GM12878 (cell line): ENCODE results near the gene SEPTIN10. TPM values are rescaled to one million over a fixed set of nuclear protein-coding genes. Genes with fewer than 3 reads are reported as not detected.

Source experiments
- ATAC-seq: fragments of 200-7000 bp; cut with Tn5 transposase; 3 replicates; pipeline ENCODE4 v1.9.1; 2020; ENCODE audit warnings: mild to moderate bottlenecking, moderate library complexity
- BruUV-seq: library from RNA; stranded (reverse); fragments of 400-500 nt; replicated peaks from 2 replicates; lab custom pipeline; 2021; lab: Mats Ljungman, UMichigan
- CTCF ChIA-PET: fragments of 300-600 bp; sonication (Branson Sonifier 250); formaldehyde crosslinking; extraction: SDS; loops from one replicate; lab custom pipeline; 2021; ENCODE audit warnings: inconsistent platforms; lab: Yijun Ruan, JAX
- POLR2A ChIA-PET: fragments of 350-600 bp; formaldehyde crosslinking; extraction: SDS; loops from one replicate; lab custom pipeline; 2021; ENCODE audit warnings: inconsistent platforms; lab: Charles Lee
- RAD21 ChIA-PET: fragments of 300-600 bp; sonication (Branson Sonifier 250); formaldehyde crosslinking; loops from one replicate; lab custom pipeline; 2023; ENCODE audit warnings: antibody characterized with exemption; ENCODE audit not compliant: unreplicated experiment; lab: Charles Lee
- SMC1A ChIA-PET: fragments of 300-600 bp; sonication (Branson Sonifier 250); formaldehyde crosslinking; loops from one replicate; lab custom pipeline; 2023; ENCODE audit not compliant: unreplicated experiment, uncharacterized antibody; lab: Charles Lee
- DNase-seq: peaks from one replicate; pipeline ENCODE4 v3.0.0-alpha.2; 2011; ENCODE audit warnings: low read depth, low spot score
- FAIRE-seq: peaks from 3 replicates; lab custom pipeline; 2011; peaks lifted over from hg19 to GRCh38; lab: Jason Lieb, UNC
- H2AFZ ChIP-seq: 2 replicates; pipeline ENCODE4 v1.6.0; 2011; ENCODE audit warnings: low read depth, low read length, control low read depth; ENCODE audit not compliant: control insufficient read depth
- H3K27ac ChIP-seq: 2 replicates; pipeline ENCODE4 v1.5.1; 2011; ENCODE audit warnings: control low read depth; ENCODE audit not compliant: control insufficient read depth, insufficient read depth
- H3K27me3 ChIP-seq, 2 experiments: replicated peaks in 1 of 2; 2 replicates each; pipeline versions ENCODE4 v1.6.0 to v1.6.1; 2011; ENCODE audit warnings: low read length in 1 of 2; ENCODE audit not compliant: control insufficient read depth in 2 of 2, insufficient read depth in 2 of 2
- H3K36me3 ChIP-seq, 2 experiments: 2 replicates each; pipeline ENCODE4 v1.5.1; 2011; ENCODE audit warnings: low read length in 1 of 2; ENCODE audit not compliant: control insufficient read depth in 2 of 2, insufficient read depth in 2 of 2
- H3K4me1 ChIP-seq: 2 replicates; pipeline ENCODE4 v1.6.1; 2011; ENCODE audit warnings: mild to moderate bottlenecking, low read length, moderate library complexity, mixed read lengths; ENCODE audit not compliant: control insufficient read depth, insufficient read depth
- H3K4me2 ChIP-seq: 2 replicates; pipeline ENCODE4 v1.6.0; 2011; ENCODE audit warnings: control low read depth; ENCODE audit not compliant: control insufficient read depth, insufficient read depth
- H3K4me3 ChIP-seq: fragments of 200-600 bp; sonication (generic); 2 replicates; pipeline ENCODE4 v1.5.1; 2016
- H3K79me2 ChIP-seq: 2 replicates; pipeline ENCODE4 v1.6.0; 2011; ENCODE audit warnings: low read length; ENCODE audit not compliant: control insufficient read depth, insufficient read depth
- H3K9ac ChIP-seq: 2 replicates; pipeline ENCODE4 v1.8.0; 2011; ENCODE audit warnings: low read length, control low read depth, mixed read lengths; ENCODE audit not compliant: control insufficient read depth, insufficient read depth
- H3K9me3 ChIP-seq: replicated peaks from 3 replicates; pipeline ENCODE4 v1.5.1; 2011; ENCODE audit warnings: mild to moderate bottlenecking, low read length; ENCODE audit not compliant: control insufficient read depth, insufficient read depth
- H4K20me1 ChIP-seq: 2 replicates; pipeline ENCODE4 v1.6.0; 2011; ENCODE audit not compliant: control insufficient read depth, insufficient read depth
- CBFB ChIP-seq: IDR thresholded peaks from 2 replicates; pipeline ENCODE4 v1.6.1; 2016; ENCODE audit warnings: antibody characterized with exemption, low read depth
- CEBPB ChIP-seq, 2 experiments: fragments of 150-350 bp in 1 of 2; IDR thresholded peaks; 2 replicates each; pipeline ENCODE4 v1.6.1; 2012 to 2014; ENCODE audit warnings: low read depth in 2 of 2, low read length in 2 of 2, borderline replicate concordance in 1 of 2, inconsistent platforms in 1 of 2
- EGR1 ChIP-seq, 2 experiments: IDR thresholded peaks; 1 replicate in 1 of 2; 2 replicates in 1 of 2; pipeline ENCODE4 v1.6.1; 2011 to 2012; ENCODE audit warnings: low read depth in 2 of 2, low read length in 2 of 2, borderline replicate concordance in 1 of 2, mild to moderate bottlenecking in 1 of 2, moderate library complexity in 1 of 2
- GATAD2B ChIP-seq: fragments of 450-650 bp; conservative IDR thresholded peaks from 2 replicates; pipeline ENCODE4 v1.6.1; 2017; ENCODE audit warnings: low read depth, mild to moderate bottlenecking, moderate library complexity
- IKZF1 ChIP-seq: fragments of 450-650 bp; conservative IDR thresholded peaks from 2 replicates; pipeline ENCODE4 v1.6.1; 2017; ENCODE audit warnings: antibody characterized with exemption, mild to moderate bottlenecking
- MEF2A ChIP-seq: IDR thresholded peaks from 2 replicates; pipeline ENCODE4 v1.6.1; 2011; ENCODE audit warnings: low read depth, mild to moderate bottlenecking, low read length, moderate library complexity; ENCODE audit not compliant: insufficient read depth
- NFIC ChIP-seq: IDR thresholded peaks from 2 replicates; pipeline ENCODE4 v1.6.1; 2012; ENCODE audit warnings: low read depth, mild to moderate bottlenecking, inconsistent platforms, low read length, moderate library complexity
- NFYA ChIP-seq: IDR thresholded peaks from 2 replicates; pipeline ENCODE4 v1.6.1; 2011; ENCODE audit warnings: low read depth, mild to moderate bottlenecking, low read length, improper control_type of control experiment, borderline replicate concordance
- NRF1 ChIP-seq: conservative IDR thresholded peaks from 2 replicates; pipeline ENCODE4 v1.6.1; 2011; ENCODE audit warnings: mild to moderate bottlenecking, low read depth, low read length, improper control_type of control experiment
- PML ChIP-seq: IDR thresholded peaks from 2 replicates; pipeline ENCODE4 v1.6.1; 2012; ENCODE audit warnings: low read length, inconsistent platforms
- RCOR1 ChIP-seq: conservative IDR thresholded peaks from 2 replicates; pipeline ENCODE4 v1.6.1; 2012; ENCODE audit warnings: low read depth, low read length, improper control_type of control experiment
- SUPT20H ChIP-seq: IDR thresholded peaks from 2 replicates; pipeline ENCODE4 v1.6.1; 2011; ENCODE audit warnings: low read depth, mild to moderate bottlenecking, low read length, moderate library complexity, borderline replicate concordance; ENCODE audit not compliant: control insufficient read depth
- ZNF384 ChIP-seq: IDR thresholded peaks from 2 replicates; pipeline ENCODE4 v1.6.1; 2012; ENCODE audit warnings: low read depth, mild to moderate bottlenecking, low read length, improper control_type of control experiment, borderline replicate concordance
- WGBS: methylation state at CpG from one replicate; pipeline ENCODE4 v1.1.6; 2016; ENCODE audit warnings: low lambda C conversion rate; ENCODE audit not compliant: insufficient replicate concordance, insufficient coverage; ENCODE audit errors: missing lambda C conversion rate; 5-methylcytosine and 5-hydroxymethylcytosine counted together
- in situ Hi-C: fragments of 300-500 bp; cut with MboI; formaldehyde crosslinking; loops from 9 replicates; pipeline ENCODE4 v1.14.3; 2018; ENCODE audit warnings: mixed read lengths
- intact Hi-C: fragments of 100-400 bp; cut with micrococcal nuclease; formaldehyde crosslinking; loops from one replicate; pipeline ENCODE4 v1.14.2; 2022; ENCODE audit not compliant: unreplicated experiment
- polyA plus RNA-seq, 11 experiments: library from polyadenylated mRNA; depleted of rRNA in 4 of 11; unstranded in 6 of 11; stranded (reverse) in 5 of 11; fragments of >200 nt; fragmentation: Nextera tagmentation in 4 of 11; fragmentation: Illumina TruSeq in 1 of 11; extraction: Ambion mirVana in 4 of 11; extraction: Trizol in 1 of 11; gene quantifications; 1 replicate in 1 of 11; 2 replicates in 10 of 11; pipeline versions ENCODE4 v1.2.1 to v1.2.3, GENCODE V29; 2011 to 2016; ENCODE audit warnings: inconsistent platforms in 2 of 11, missing spikeins in 2 of 11, low read depth in 1 of 11
- total RNA-seq, 4 experiments: library from RNA; depleted of rRNA in 3 of 4; stranded (reverse); fragments of >200 nt in 3 of 4; fragmentation: Illumina TruSeq in 1 of 4; extraction: Trizol in 1 of 4; gene quantifications; 2 replicates each; pipeline versions ENCODE4 v1.2.1 to v1.2.3, GENCODE V29; 2013 to 2021
- TF ChIP-seq, protein P1 (sequence below): IDR thresholded peaks from 2 replicates; pipeline ENCODE4 v1.6.1; 2011; ENCODE audit warnings: low read depth, mild to moderate bottlenecking, low read length, moderate library complexity, borderline replicate concordance; ENCODE audit errors: extremely low read depth
- TF ChIP-seq, protein P2 (sequence below): IDR thresholded peaks from 2 replicates; pipeline ENCODE4 v1.6.1; 2012; ENCODE audit warnings: low read depth, low read length, improper control_type of control experiment

SEPTIN10 gene
- total and polyA plus RNA-seq, 10 of the 15 experiments (the other 5 are each of a cell fraction or from before 2014, with no cell fraction given) = 20.2 to 132 (median 62.7) TPM

DNA sequence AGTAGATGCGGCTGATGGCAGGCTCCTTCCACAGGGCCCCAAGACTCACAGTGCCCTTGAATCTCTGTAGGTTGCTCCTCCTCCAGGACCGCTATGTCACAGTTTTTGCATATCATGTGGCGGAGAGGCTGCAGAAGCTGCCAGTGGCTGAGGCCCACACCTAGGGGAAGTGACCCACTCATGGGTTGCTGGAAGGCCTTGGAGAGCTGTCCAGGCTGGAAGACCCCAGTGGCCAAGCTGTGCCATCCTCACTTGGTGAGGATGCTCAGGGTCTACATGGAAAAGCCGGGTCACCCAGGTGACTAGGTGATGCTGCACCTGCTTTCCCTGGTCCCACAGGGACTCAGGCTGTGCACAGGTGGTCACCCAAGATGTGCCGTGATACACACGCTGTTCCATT, 90.6 kb downstream of the SEPTIN10 start:
- Histone ChIP-seq H3K4me1 (no peaks in the 10 kb centered on the region), H3K36me3 (no peaks in the 10 kb centered on the region), H3K79me2 (no peaks in the 10 kb centered on the region), H3K9me3 (no peaks in the 10 kb centered on the region), H3K4me3 (no peak overlapping the region), H3K4me2 (no peak overlapping the region), H3K9ac (no peak overlapping the region), H4K20me1 (no peaks in the 10 kb centered on the region), H2AFZ (no peak overlapping the region), H3K27ac (no peak overlapping the region), H3K27me3 (no peaks in the 10 kb centered on the region)
- CTCF ChIA-PET = interaction anchor here (1.2 to 2.4 kb wide), 2 partner anchors 23 to 213 kb away, joined by 5 to 12 read pairs; no protein-coding TSS in a partner anchor
- DNase-seq (no peak), FAIRE-seq (no peak), ATAC-seq (no peak; the same call in 2 of the 3 replicates)
- intact Hi-C loops = no loop called here
- 35% methylated on average over 6 of the region's 6 CpGs for WGBS
- TF ChIP-seq RCOR1 (no peak), MEF2A (no peak), NFYA (no peak), GATAD2B (no peak)
- POLR2A ChIA-PET = no interaction called here
- RAD21 ChIA-PET = no interaction called here
- in situ Hi-C loops = no loop called here
- no TSS peak for BruUV-seq
- SMC1A ChIA-PET = no interaction called here

DNA sequence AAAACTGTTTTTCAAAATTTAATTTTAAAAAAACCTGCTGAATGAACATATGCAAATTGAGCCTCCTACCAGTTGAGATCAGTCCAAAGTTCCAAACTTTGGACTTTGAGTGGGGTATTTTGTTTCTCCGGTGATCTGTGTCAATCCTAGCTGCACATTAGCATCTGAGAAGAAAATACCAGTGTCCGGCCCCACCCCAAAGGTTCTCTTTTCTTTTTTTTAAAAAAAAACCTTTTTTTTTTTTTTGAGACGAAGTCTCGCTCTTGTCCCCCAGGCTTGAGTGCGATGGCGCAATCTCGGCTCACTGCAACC, 91.7 kb downstream of the SEPTIN10 start:
- H3K4me2 ChIP-seq = no peak overlapping the region
- no peak overlapping the region for H3K27ac ChIP-seq
- no peaks in the 10 kb centered on the region for H3K4me1 ChIP-seq
- DNase-seq = no peak
- 81% methylated on average over 7 of the region's 7 CpGs for WGBS
- H3K9ac ChIP-seq = no peak overlapping the region
- no peak overlapping the region for H3K4me3 ChIP-seq
- no peaks in the 10 kb centered on the region for H3K36me3 ChIP-seq
- RAD21 ChIA-PET = interaction anchor here (0.7 kb wide), 1 partner anchor 119 kb away, joined by 3 read pairs; no protein-coding TSS in a partner anchor
- FAIRE-seq = no peak
- H4K20me1 ChIP-seq = no peaks in the 10 kb centered on the region
- ATAC-seq = no peak
- BruUV-seq = no TSS peak
- SMC1A ChIA-PET = interaction anchor here (1.2 kb wide), 1 partner anchor 23 kb away, joined by 3 read pairs; no protein-coding TSS in a partner anchor
- intact Hi-C loops = no loop called here
- no peaks in the 10 kb centered on the region for H3K79me2 ChIP-seq
- POLR2A ChIA-PET = no interaction called here
- H3K9me3 ChIP-seq = no peaks in the 10 kb centered on the region
- H2AFZ ChIP-seq = no peak overlapping the region
- H3K27me3 ChIP-seq = no peaks in the 10 kb centered on the region
- CTCF ChIA-PET = interaction anchor here (0.7 to 2.4 kb wide), 2 partner anchors 12 to 25 kb away, joined by 3 to 12 read pairs; no protein-coding TSS in a partner anchor
- in situ Hi-C loops = no loop called here
- TF ChIP-seq NFYA = no peak
- no peak for TF ChIP-seq SUPT20H
- TF ChIP-seq EGR1 (IDR thresholded peaks at IDR 0.05; ENCODE audit: borderline replicate concordance in 1 of 2, low read depth in 2 of 2, low read length in 2 of 2) = no peak
- TF ChIP-seq CBFB = no peak
- no peak for TF ChIP-seq NRF1
- TF ChIP-seq, protein P1, sequence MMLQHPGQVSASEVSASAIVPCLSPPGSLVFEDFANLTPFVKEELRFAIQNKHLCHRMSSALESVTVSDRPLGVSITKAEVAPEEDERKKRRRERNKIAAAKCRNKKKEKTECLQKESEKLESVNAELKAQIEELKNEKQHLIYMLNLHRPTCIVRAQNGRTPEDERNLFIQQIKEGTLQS = no peak
- no peak for TF ChIP-seq NFIC
- TF ChIP-seq, protein P2, sequence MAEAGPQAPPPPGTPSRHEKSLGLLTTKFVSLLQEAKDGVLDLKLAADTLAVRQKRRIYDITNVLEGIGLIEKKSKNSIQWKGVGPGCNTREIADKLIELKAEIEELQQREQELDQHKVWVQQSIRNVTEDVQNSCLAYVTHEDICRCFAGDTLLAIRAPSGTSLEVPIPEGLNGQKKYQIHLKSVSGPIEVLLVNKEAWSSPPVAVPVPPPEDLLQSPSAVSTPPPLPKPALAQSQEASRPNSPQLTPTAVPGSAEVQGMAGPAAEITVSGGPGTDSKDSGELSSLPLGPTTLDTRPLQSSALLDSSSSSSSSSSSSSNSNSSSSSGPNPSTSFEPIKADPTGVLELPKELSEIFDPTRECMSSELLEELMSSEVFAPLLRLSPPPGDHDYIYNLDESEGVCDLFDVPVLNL = no peak
- no peak for TF ChIP-seq CEBPB (IDR thresholded peaks at IDR 0.05; ENCODE audit: borderline replicate concordance in 1 of 2, low read depth in 2 of 2, low read length in 2 of 2)
- no peak for TF ChIP-seq IKZF1
- no peak for TF ChIP-seq PML
- TF ChIP-seq ZNF384 = no peak
